Retinal pigment epithelial cell (primary cell): ENCODE data around the gene SYNJ2.

Source experiments
- DNase-seq: peaks from one replicate; pipeline ENCODE4 v3.0.0-alpha.2; 2010; ENCODE audit warnings: low read depth
- H3K4me3 ChIP-seq: 2 replicates; pipeline ENCODE4 v1.5.1; 2011; ENCODE audit warnings: mild to moderate bottlenecking, low read length, control low read depth, moderate library complexity
- TF ChIP-seq, protein P1 (sequence below): conservative IDR thresholded peaks from 2 replicates; pipeline ENCODE4 v1.5.1; 2011; ENCODE audit warnings: low read depth, low read length, control low read depth, inconsistent platforms

Gene SYNJ2

DNA sequence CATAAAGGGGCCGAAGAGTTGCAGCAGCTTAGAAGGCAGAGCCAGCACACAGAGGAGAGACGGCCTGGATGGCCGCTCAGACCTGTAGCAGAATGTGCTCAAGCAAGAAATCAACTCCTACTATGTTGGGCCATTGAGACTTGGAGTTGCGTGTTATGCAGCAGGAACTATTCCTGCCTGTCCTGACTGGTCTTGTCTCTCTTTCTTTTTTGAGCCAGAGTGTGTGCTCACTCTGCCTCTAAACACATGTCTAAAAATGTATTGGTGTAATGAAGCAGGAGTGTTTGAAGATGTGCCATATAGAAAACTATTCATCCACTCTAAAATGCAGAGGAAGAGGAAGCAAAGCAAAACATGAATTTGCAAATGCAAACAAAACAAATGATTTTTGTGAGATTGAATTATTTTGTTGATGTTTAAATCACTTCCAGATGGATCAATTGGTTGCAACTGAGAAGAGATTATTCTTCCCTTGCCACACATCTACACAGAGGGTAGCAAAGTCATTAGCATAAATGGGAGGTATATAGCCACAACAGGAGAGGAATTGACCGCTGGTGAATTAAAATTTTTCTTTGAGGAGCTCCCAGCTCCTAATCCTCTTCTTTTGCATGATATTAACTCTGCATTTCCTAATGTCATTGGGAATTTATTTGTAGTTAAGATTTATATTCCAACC lies 20.4 kb upstream of the SYNJ2 start:
- no peak for DNase-seq
- no peak overlapping the region for H3K4me3 ChIP-seq
- TF ChIP-seq, protein P1, sequence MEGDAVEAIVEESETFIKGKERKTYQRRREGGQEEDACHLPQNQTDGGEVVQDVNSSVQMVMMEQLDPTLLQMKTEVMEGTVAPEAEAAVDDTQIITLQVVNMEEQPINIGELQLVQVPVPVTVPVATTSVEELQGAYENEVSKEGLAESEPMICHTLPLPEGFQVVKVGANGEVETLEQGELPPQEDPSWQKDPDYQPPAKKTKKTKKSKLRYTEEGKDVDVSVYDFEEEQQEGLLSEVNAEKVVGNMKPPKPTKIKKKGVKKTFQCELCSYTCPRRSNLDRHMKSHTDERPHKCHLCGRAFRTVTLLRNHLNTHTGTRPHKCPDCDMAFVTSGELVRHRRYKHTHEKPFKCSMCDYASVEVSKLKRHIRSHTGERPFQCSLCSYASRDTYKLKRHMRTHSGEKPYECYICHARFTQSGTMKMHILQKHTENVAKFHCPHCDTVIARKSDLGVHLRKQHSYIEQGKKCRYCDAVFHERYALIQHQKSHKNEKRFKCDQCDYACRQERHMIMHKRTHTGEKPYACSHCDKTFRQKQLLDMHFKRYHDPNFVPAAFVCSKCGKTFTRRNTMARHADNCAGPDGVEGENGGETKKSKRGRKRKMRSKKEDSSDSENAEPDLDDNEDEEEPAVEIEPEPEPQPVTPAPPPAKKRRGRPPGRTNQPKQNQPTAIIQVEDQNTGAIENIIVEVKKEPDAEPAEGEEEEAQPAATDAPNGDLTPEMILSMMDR = no peak

DNA sequence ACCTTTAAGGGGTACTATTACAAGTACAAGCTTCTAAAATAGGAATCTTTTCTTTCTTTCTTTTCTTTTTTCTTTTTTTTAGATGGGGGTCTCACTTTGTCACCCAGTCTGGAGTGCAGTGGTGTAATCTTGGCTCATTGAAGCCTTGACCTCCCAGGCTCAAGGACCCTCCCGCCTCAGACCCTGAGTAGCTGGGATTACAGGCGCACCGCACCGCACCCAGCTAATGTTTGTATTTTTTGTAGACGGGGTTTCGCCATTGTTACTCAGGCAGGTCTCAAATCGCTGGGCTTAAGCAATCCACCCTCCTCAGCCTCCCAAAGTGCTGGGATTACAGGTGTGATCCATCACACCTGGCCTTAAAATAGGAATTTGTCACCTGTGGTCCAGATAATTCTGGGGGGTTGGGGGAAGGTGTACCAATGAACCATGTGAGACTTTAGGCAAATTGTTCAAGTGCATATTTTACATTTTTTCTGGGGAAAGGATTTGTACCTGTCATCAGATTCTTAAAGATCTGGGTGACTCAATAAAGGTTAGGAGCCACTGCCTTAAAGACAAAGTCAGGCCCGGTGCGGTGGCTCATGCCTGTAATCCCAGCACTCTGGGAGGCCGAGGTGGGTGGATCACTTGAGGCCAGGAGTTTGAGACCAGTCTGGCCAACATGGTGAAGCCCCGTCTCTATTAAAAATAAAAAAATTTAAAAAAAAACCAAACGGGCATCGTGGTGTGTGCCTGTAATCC lies 19.7 kb upstream of the SYNJ2 start:
- no peak for DNase-seq
- TF ChIP-seq, protein P1 = no peak
- no peak overlapping the region for H3K4me3 ChIP-seq

DNA sequence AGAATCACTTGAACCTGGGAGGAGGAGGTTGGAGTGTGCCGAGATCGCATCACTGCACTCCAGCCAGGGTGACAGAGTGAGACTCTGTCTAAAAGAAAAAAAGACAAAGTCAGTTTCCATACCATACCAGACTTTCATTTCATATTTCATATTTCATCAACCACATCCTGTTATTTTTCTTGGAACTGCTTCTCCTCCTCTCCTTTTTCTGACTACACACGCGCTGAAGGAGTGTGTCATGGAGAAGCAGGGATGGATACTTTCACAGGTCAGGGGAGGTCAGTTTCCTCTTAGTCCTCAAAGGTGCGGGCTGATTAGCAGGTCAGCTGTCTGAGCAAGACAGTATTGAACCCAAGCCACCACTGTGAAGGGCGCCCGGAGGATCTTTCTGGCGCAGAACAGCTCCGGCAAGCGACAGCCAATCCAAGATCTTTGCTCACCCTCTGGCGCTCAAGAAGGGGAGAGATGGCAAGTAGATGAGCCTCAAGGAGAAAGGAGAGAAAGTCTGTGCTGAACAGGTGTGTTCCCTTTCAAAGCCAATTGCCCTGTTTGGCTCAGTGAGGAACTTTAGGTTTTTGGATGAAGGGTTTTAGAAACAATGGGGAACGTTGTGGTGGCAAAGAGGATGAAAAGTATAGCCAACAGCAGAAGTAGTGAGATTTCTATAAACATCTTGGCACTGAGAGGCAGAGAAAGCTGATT lies 18.9 kb upstream of the SYNJ2 start:
- TF ChIP-seq, protein P1 = no peak
- DNase-seq = no peak
- no peak overlapping the region for H3K4me3 ChIP-seq

DNA sequence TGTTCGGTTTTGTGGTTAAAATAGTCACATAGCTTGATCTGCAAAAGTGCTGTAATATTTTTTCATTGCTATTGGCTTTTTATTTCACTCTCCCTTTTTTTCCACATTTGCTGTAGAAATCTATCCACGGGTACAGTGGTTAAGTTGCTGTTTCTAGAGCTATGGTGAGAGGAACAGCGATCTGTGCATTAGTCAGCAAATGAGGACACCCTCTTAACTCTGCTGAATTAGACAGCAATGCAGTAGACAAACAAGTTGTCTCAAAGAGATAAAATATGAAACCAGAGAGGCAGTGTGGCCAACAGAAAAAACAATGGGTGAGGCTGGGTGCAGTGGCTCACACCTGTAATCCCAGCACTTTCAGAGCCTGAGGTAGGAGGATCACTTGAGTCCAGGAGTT lies 17.6 kb upstream of the SYNJ2 start:
- TF ChIP-seq, protein P1 = no peak
- H3K4me3 ChIP-seq = no peak overlapping the region
- DNase-seq = no peak

DNA sequence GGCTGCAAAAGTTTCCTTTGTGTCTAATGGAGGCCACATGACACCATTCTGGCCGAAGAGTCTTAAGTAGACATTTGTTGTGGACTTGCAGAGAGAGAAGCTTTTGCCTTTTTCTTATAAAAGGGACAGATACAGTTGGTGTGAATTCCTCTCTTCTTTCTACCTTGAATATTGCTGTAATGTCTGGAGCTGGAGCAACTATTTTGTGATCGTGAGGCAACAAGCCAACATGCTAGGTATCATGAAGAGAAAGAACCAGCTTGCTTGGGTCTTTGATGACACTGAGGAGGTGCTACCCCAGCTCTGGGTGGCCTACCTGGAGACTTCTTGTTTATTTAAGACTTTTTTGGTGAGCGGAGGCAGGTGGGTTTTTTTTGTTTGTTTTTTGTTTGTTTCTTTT lies 16.3 kb upstream of the SYNJ2 start:
- TF ChIP-seq, protein P1 = no peak
- H3K4me3 ChIP-seq = no peak overlapping the region
- DNase-seq = no peak

DNA sequence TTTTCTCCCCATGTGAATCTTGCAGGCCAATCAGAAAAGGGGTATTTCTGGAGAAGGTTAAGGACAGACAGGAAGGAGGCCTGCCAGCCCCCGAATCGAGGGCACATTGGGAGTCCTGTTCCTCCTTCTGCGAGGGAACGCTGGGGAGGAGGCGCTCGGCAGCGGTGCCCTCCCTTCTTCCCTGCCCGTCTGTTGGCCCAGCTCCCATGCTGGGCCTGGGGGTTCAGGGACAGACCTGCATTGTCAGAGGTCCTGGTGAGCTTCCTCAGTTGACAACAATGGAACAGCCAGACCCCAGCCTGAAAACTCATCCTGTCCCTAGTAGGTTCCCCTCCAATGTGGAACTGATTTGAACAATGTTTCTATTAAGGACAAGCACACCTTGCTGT lies 15.1 kb upstream of the SYNJ2 start:
- DNase-seq = no peak
- H3K4me3 ChIP-seq = no peak overlapping the region
- TF ChIP-seq, protein P1 = no peak

DNA sequence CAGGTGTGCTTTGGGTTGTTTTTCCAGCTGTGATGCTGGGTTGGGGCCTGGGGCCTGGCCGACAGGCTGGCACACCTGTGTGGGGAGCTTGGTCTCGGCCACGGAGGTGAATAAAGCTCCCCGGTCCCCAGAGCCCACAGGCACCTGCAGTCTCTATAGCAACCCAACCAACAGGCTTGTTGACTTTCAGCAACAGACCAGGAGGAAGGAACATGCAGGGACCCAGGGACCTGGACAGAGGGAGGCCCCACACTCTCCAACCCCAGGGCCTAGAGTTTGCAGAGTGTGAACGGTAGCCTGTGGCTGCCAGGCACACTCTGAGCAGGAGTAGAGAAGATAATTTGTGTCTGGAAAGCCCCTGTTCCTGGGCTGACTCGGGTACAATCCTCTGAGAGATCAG lies 14.6 kb upstream of the SYNJ2 start:
- DNase-seq = no peak
- no peak overlapping the region for H3K4me3 ChIP-seq
- TF ChIP-seq, protein P1 = no peak
